ENCODE data around the gene FNBP1. TPM values are rescaled to one million over a fixed set of nuclear protein-coding genes. Genes with fewer than 3 reads are reported as not detected.

The FNBP1 gene
- total RNA-seq, 1 experiment from 2014 or later: 53.6 TPM

DNA sequence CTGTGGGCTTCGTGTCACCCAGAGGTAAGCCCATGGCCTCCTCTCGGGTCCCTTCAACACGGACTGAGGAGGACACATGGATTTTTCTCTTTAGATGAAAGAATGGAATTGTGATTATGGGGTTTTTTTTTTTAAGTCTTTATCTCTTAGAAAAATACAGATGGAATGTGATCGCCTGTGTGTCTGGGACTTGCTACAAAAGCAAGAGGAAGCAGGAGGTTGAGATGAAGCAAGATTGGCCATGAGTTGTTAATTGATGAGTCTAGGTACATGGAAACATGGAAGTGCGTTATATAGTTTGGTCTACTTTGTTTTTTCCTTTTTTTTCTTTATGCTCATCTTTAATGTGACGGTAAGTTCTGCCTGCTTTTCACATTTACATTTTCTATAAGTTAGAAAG is 193.1 kb downstream of the FNBP1 start:
- H3K27me3 ChIP-seq (ENCODE audit: control insufficient read depth, insufficient read depth, low read length): no peaks in the 10 kb centered on the region
- POLR2A ChIA-PET: no interaction called here
- intact Hi-C loops (cut with micrococcal nuclease; ENCODE audit: unreplicated experiment) (no loop called here), in situ Hi-C loops (cut with HindIII; ENCODE audit: low pct_unique_long_range_greater_than_20kb, low sequenced_read_pairs) (no loop called here)
- no peak for TF ChIP-seq SIN3A (IDR thresholded peaks at IDR 0.05; ENCODE audit: borderline replicate concordance, insufficient read depth, low read depth, low read length)
- TF ChIP-seq, protein P1, sequence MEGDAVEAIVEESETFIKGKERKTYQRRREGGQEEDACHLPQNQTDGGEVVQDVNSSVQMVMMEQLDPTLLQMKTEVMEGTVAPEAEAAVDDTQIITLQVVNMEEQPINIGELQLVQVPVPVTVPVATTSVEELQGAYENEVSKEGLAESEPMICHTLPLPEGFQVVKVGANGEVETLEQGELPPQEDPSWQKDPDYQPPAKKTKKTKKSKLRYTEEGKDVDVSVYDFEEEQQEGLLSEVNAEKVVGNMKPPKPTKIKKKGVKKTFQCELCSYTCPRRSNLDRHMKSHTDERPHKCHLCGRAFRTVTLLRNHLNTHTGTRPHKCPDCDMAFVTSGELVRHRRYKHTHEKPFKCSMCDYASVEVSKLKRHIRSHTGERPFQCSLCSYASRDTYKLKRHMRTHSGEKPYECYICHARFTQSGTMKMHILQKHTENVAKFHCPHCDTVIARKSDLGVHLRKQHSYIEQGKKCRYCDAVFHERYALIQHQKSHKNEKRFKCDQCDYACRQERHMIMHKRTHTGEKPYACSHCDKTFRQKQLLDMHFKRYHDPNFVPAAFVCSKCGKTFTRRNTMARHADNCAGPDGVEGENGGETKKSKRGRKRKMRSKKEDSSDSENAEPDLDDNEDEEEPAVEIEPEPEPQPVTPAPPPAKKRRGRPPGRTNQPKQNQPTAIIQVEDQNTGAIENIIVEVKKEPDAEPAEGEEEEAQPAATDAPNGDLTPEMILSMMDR (IDR thresholded peaks at IDR 0.05): no peak
- TF ChIP-seq TCF7L2 (IDR thresholded peaks at IDR 0.05; ENCODE audit: low read depth, low read length): no peak
- no peak for TF ChIP-seq POLR2AphosphoS5 (IDR thresholded peaks at IDR 0.05; ENCODE audit: low read depth, low read length)
- TF ChIP-seq, protein P2, sequence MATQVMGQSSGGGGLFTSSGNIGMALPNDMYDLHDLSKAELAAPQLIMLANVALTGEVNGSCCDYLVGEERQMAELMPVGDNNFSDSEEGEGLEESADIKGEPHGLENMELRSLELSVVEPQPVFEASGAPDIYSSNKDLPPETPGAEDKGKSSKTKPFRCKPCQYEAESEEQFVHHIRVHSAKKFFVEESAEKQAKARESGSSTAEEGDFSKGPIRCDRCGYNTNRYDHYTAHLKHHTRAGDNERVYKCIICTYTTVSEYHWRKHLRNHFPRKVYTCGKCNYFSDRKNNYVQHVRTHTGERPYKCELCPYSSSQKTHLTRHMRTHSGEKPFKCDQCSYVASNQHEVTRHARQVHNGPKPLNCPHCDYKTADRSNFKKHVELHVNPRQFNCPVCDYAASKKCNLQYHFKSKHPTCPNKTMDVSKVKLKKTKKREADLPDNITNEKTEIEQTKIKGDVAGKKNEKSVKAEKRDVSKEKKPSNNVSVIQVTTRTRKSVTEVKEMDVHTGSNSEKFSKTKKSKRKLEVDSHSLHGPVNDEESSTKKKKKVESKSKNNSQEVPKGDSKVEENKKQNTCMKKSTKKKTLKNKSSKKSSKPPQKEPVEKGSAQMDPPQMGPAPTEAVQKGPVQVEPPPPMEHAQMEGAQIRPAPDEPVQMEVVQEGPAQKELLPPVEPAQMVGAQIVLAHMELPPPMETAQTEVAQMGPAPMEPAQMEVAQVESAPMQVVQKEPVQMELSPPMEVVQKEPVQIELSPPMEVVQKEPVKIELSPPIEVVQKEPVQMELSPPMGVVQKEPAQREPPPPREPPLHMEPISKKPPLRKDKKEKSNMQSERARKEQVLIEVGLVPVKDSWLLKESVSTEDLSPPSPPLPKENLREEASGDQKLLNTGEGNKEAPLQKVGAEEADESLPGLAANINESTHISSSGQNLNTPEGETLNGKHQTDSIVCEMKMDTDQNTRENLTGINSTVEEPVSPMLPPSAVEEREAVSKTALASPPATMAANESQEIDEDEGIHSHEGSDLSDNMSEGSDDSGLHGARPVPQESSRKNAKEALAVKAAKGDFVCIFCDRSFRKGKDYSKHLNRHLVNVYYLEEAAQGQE (IDR thresholded peaks at IDR 0.05; ENCODE audit: insufficient read depth in 1 of 2, low read depth in 2 of 2, low read length in 1 of 2): no peak
- H3K4me1 ChIP-seq (ENCODE audit: control insufficient read depth, insufficient read depth, low read length): no peaks in the 10 kb centered on the region
- no peak overlapping the region for H3K4me3 ChIP-seq (ENCODE audit: low read depth in 2 of 2, low read length in 2 of 2)
- H3K9me3 ChIP-seq (ENCODE audit: control insufficient read depth, insufficient read depth, low read depth, low read length): no peaks in the 10 kb centered on the region
- H3K36me3 ChIP-seq (ENCODE audit: control insufficient read depth, insufficient read depth, low read length): no peaks in the 10 kb centered on the region
- no peak for ATAC-seq
- CTCF ChIA-PET: no interaction called here
- DNase-seq (ENCODE audit: low read depth, low spot score): no peak
- H3K27ac ChIP-seq (ENCODE audit: low read length): no peak overlapping the region
- no TSS peak for BruUV-seq (replicated peaks)

DNA sequence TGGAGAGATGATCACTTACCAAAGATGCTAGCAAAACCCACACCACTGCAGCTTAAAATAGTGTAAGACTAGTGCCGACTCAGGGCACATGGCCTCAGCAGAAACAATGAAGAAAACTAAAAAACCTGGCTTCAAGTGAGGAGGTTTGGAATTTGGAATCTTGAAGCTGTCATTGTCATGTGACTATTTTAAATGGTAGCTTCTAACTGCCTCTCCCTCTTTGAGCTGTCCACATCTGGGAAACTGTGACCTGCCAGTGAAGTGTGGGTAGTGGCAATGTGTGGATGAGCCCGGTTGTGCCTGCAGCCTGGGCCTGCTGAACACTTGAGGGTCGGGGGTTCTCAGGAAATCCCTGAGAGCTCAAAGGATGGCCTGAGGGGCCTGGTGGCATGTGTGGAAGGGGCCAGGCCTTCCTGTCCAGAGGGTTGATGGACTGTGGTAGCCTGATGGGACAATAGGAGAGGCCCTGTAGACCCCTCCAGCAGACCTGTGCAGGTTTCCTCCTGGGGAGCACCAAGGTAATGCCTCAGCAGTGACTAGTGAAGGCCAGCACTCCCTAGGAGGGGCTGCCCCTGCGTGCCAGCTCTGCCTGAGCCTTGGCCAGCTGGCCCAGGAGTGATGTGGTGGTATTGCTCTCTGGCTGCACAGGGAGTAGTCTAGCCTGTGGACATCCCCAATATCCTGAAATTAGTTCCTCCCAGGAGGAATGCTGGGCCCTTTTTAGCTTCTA is 194.1 kb downstream of the FNBP1 start:
- in situ Hi-C loops (cut with HindIII; ENCODE audit: low pct_unique_long_range_greater_than_20kb, low sequenced_read_pairs) (no loop called here), intact Hi-C loops (cut with micrococcal nuclease; ENCODE audit: unreplicated experiment) (no loop called here)
- ChIA-PET POLR2A (no interaction called here), CTCF (no interaction called here)
- TF ChIP-seq SIN3A (IDR thresholded peaks at IDR 0.05; ENCODE audit: borderline replicate concordance, insufficient read depth, low read depth, low read length) (no peak), TCF7L2 (IDR thresholded peaks at IDR 0.05; ENCODE audit: low read depth, low read length) (no peak), POLR2AphosphoS5 (IDR thresholded peaks at IDR 0.05; ENCODE audit: low read depth, low read length) (no peak)
- TF ChIP-seq, protein P2 (IDR thresholded peaks at IDR 0.05; ENCODE audit: insufficient read depth in 1 of 2, low read depth in 2 of 2, low read length in 1 of 2): no peak
- TF ChIP-seq, protein P1 (IDR thresholded peaks at IDR 0.05): no peak
- no peak overlapping the region for H3K27ac ChIP-seq (ENCODE audit: low read length)
- no TSS peak for BruUV-seq (replicated peaks)
- no peaks in the 10 kb centered on the region for H3K36me3 ChIP-seq (ENCODE audit: control insufficient read depth, insufficient read depth, low read length)
- H3K9me3 ChIP-seq (ENCODE audit: control insufficient read depth, insufficient read depth, low read depth, low read length): no peaks in the 10 kb centered on the region
- H3K4me3 ChIP-seq (ENCODE audit: low read depth in 2 of 2, low read length in 2 of 2): no peak overlapping the region
- DNase-seq (ENCODE audit: low read depth, low spot score) (no peak), ATAC-seq (0 out of 2 replicates have a peak, but pooled peaks have one; percentile 42)
- no peaks in the 10 kb centered on the region for H3K27me3 ChIP-seq (ENCODE audit: control insufficient read depth, insufficient read depth, low read length)
- H3K4me1 ChIP-seq (ENCODE audit: control insufficient read depth, insufficient read depth, low read length): no peaks in the 10 kb centered on the region
